ENCODE results near the gene CTSL.

CTSL gene

DNA sequence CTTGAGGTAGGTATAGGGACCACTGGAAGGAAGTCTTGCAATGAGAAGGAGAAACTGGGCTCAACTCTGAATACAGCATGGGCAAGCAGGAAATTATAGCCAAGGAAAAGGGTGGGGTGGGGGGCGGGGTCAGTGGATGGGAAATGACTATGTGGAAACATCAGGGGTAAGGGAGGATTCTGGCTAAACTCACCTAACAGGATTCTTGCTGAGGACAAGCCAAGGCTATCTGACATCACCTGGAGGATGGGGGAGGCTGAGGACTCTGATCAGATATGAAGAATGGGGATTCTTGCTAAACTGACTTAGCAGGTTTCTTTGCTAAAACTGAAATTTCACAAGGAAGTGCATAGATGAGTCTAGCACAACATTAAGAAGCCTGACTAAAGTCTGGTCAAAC lies 40.8 kb downstream of the CTSL start:
- Histone ChIP-seq H3K4me2 (ENCODE audit: low read depth, low read length, poor library complexity, severe bottlenecking) (no peak overlapping the region), H3K36me3 (ENCODE audit: low read length) (no peaks in the 10 kb centered on the region)

DNA sequence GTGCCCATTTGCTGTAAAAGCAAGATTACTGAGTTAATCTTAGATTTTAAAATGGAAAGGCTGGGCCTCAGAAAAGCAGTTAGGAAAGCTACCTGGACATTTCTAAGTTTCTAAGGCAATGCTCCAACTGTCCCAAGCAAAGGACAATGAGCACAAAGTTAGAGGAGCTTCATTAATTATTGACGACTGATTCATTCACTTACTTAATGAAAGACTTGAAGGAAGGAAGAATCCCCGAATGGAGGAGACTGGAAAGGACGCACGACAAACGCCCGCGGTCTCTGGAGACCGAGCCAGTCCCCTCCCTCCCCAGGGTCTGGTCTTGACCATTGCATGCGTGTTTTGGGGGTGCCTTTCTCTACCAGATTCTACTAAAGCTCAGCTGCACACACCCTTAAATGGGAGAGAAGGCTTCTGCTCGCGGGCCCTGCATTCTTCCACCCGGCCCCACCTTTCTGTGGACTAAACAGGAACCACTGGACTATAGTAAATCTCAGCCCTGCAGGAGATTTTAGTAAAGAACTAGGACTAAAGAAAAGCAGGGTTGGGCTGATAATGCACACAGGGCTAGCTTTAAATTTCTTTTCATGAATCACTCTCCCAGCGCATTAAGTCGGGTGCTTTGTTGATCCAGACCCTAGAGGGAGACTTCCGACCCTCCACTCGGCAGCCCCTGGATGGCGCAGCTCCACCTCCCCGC lies 44.8 kb downstream of the CTSL start:
- no peak overlapping the region for H3K4me3 ChIP-seq (ENCODE audit: insufficient read depth, low read length, poor library complexity, severe bottlenecking)
- H3K27ac ChIP-seq (ENCODE audit: low read depth, low read length): no peak overlapping the region
- H3K9me3 ChIP-seq (ENCODE audit: insufficient read depth, low read length): no peaks in the 10 kb centered on the region
- no peaks in the 10 kb centered on the region for H3K36me3 ChIP-seq (ENCODE audit: low read length)
- H3K4me2 ChIP-seq (ENCODE audit: low read depth, low read length, poor library complexity, severe bottlenecking): no peak overlapping the region
- H3K9ac ChIP-seq (ENCODE audit: low read length): no peak overlapping the region
- no peak for TF ChIP-seq EZH2phosphoT487 (conservative IDR thresholded peaks at IDR 0.05; ENCODE audit: low read length)
- TF ChIP-seq, protein P1, sequence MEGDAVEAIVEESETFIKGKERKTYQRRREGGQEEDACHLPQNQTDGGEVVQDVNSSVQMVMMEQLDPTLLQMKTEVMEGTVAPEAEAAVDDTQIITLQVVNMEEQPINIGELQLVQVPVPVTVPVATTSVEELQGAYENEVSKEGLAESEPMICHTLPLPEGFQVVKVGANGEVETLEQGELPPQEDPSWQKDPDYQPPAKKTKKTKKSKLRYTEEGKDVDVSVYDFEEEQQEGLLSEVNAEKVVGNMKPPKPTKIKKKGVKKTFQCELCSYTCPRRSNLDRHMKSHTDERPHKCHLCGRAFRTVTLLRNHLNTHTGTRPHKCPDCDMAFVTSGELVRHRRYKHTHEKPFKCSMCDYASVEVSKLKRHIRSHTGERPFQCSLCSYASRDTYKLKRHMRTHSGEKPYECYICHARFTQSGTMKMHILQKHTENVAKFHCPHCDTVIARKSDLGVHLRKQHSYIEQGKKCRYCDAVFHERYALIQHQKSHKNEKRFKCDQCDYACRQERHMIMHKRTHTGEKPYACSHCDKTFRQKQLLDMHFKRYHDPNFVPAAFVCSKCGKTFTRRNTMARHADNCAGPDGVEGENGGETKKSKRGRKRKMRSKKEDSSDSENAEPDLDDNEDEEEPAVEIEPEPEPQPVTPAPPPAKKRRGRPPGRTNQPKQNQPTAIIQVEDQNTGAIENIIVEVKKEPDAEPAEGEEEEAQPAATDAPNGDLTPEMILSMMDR (IDR thresholded peaks at IDR 0.05; ENCODE audit: insufficient read depth, low read length, poor library complexity, severe bottlenecking): no peak
- no peaks in the 10 kb centered on the region for H3K27me3 ChIP-seq (ENCODE audit: low read length)
- no peak overlapping the region for H2AFZ ChIP-seq (ENCODE audit: low read depth, low read length, severe bottlenecking)
- no peaks in the 10 kb centered on the region for H3K79me2 ChIP-seq (ENCODE audit: insufficient read depth, low read length)
- H4K20me1 ChIP-seq (ENCODE audit: low read depth, low read length): no peaks in the 10 kb centered on the region
- H3K9me2 ChIP-seq (replicated peaks; ENCODE audit: insufficient read depth, low read length): no peaks in the 10 kb centered on the region
- no peaks in the 10 kb centered on the region for H3F3A ChIP-seq (ENCODE audit: insufficient read depth)

More for the DNA sequence above, 40.8 kb downstream of the CTSL start:
- H4K20me1 ChIP-seq (ENCODE audit: low read depth, low read length): no peaks in the 10 kb centered on the region
- no peaks in the 10 kb centered on the region for H3K9me3 ChIP-seq (ENCODE audit: insufficient read depth, low read length)
- no peak for TF ChIP-seq EZH2phosphoT487 (conservative IDR thresholded peaks at IDR 0.05; ENCODE audit: low read length)
- TF ChIP-seq, protein P1 (IDR thresholded peaks at IDR 0.05; ENCODE audit: insufficient read depth, low read length, poor library complexity, severe bottlenecking): no peak
- no peaks in the 10 kb centered on the region for H3K79me2 ChIP-seq (ENCODE audit: insufficient read depth, low read length)
- H3K27ac ChIP-seq (ENCODE audit: low read depth, low read length): no peak overlapping the region
- no peak overlapping the region for H3K4me3 ChIP-seq (ENCODE audit: insufficient read depth, low read length, poor library complexity, severe bottlenecking)
- no peaks in the 10 kb centered on the region for H3K27me3 ChIP-seq (ENCODE audit: low read length)
- H3F3A ChIP-seq (ENCODE audit: insufficient read depth): no peaks in the 10 kb centered on the region
- no peaks in the 10 kb centered on the region for H3K9me2 ChIP-seq (replicated peaks; ENCODE audit: insufficient read depth, low read length)
- no peak overlapping the region for H2AFZ ChIP-seq (ENCODE audit: low read depth, low read length, severe bottlenecking)
- H3K9ac ChIP-seq (ENCODE audit: low read length): no peak overlapping the region

- TF ChIP-seq, protein P1 (IDR thresholded peaks at IDR 0.05; ENCODE audit: insufficient read depth, low read length, poor library complexity, severe bottlenecking): no peak
- no peak for TF ChIP-seq EZH2phosphoT487 (conservative IDR thresholded peaks at IDR 0.05; ENCODE audit: low read length)
- Histone ChIP-seq H4K20me1 (ENCODE audit: low read depth, low read length) (no peaks in the 10 kb centered on the region), H2AFZ (ENCODE audit: low read depth, low read length, severe bottlenecking) (no peak overlapping the region), H3K79me2 (ENCODE audit: insufficient read depth, low read length) (no peaks in the 10 kb centered on the region), H3F3A (ENCODE audit: insufficient read depth) (no peaks in the 10 kb centered on the region), H3K27me3 (ENCODE audit: low read length) (no peaks in the 10 kb centered on the region), H3K36me3 (ENCODE audit: low read length) (no peaks in the 10 kb centered on the region), H3K4me2 (ENCODE audit: low read depth, low read length, poor library complexity, severe bottlenecking) (no peak overlapping the region), H3K27ac (ENCODE audit: low read depth, low read length) (no peak overlapping the region), H3K9ac (ENCODE audit: low read length) (no peak overlapping the region), H3K9me3 (ENCODE audit: insufficient read depth, low read length) (no peaks in the 10 kb centered on the region), H3K9me2 (replicated peaks; ENCODE audit: insufficient read depth, low read length) (no peaks in the 10 kb centered on the region), H3K4me3 (ENCODE audit: insufficient read depth, low read length, poor library complexity, severe bottlenecking) (no peak overlapping the region)
Measured at GRCh38 chr9:87771316-87772006, 45.5 kb downstream of the CTSL start.
